Loucy (cell line): ENCODE measurements around the gene ALK.

Source experiments
- H2AFZ ChIP-seq: fragments of 200-600 bp; sonication (generic); 2 replicates; pipeline ENCODE4 v1.6.0; 2016; ENCODE audit warnings: antibody characterized with exemption, mild to moderate bottlenecking, low read length, moderate library complexity
- H3F3A ChIP-seq: fragments of 200-600 bp; 2 replicates; pipeline ENCODE4 v1.6.0; 2016; ENCODE audit warnings: antibody characterized with exemption, low read depth, mild to moderate bottlenecking
- H3K27me3 ChIP-seq: fragments of 200-600 bp; sonication (generic); 2 replicates; pipeline ENCODE4 v1.6.1; 2014; ENCODE audit warnings: low read length, mild to moderate bottlenecking; ENCODE audit not compliant: insufficient read depth, poor library complexity, severe bottlenecking
- H3K36me3 ChIP-seq: fragments of 200-600 bp; sonication (generic); 2 replicates; pipeline ENCODE4 v1.6.1; 2016; ENCODE audit warnings: low read length; ENCODE audit not compliant: insufficient read depth
- H3K4me1 ChIP-seq: fragments of 200-600 bp; sonication (generic); 2 replicates; pipeline ENCODE4 v1.5.1; 2014; ENCODE audit warnings: low read length, mild to moderate bottlenecking; ENCODE audit not compliant: insufficient read depth, poor library complexity, severe bottlenecking
- H3K4me2 ChIP-seq: fragments of 200-600 bp; sonication (generic); 2 replicates; pipeline ENCODE4 v1.6.0; 2014; ENCODE audit warnings: antibody characterized with exemption, low read length, low read depth, mild to moderate bottlenecking; ENCODE audit not compliant: poor library complexity, severe bottlenecking
- H3K4me3 ChIP-seq: fragments of 200-600 bp; sonication (generic); 2 replicates; pipeline ENCODE4 v1.5.1; 2014; ENCODE audit warnings: low read length, mild to moderate bottlenecking, mixed read lengths; ENCODE audit not compliant: poor library complexity, severe bottlenecking
- H3K79me2 ChIP-seq: fragments of 200-600 bp; sonication (generic); 2 replicates; pipeline ENCODE4 v1.6.1; 2014; ENCODE audit warnings: low read length; ENCODE audit not compliant: insufficient read depth
- H3K9ac ChIP-seq: fragments of 200-600 bp; sonication (generic); 2 replicates; pipeline ENCODE4 v1.6.0; 2014; ENCODE audit warnings: mild to moderate bottlenecking, low read depth, low read length, moderate library complexity; ENCODE audit not compliant: poor library complexity, severe bottlenecking
- H3K9me2 ChIP-seq: fragments of 200-600 bp; sonication (generic); replicated peaks from 2 replicates; pipeline ENCODE4 v1.6.1; 2016; ENCODE audit warnings: low read depth, low read length, mixed read lengths
- H3K9me3 ChIP-seq: fragments of 200-600 bp; sonication (generic); 2 replicates; pipeline ENCODE4 v1.6.1; 2014; ENCODE audit warnings: mild to moderate bottlenecking, antibody characterized with exemption, low read length, low read depth; ENCODE audit not compliant: insufficient read depth
- H4K20me1 ChIP-seq: fragments of 200-600 bp; sonication (generic); 2 replicates; pipeline ENCODE4 v1.6.0; 2014; ENCODE audit warnings: antibody characterized with exemption, low read length, mild to moderate bottlenecking; ENCODE audit not compliant: insufficient read depth, poor library complexity, severe bottlenecking
- CTCF ChIP-seq: fragments of 200-600 bp; sonication (generic); conservative IDR thresholded peaks from 2 replicates; pipeline ENCODE4 v1.5.1; 2014; ENCODE audit warnings: mild to moderate bottlenecking, antibody characterized with exemption, low read length
- EZH2phosphoT487 ChIP-seq: fragments of 200-600 bp; IDR thresholded peaks from 2 replicates; pipeline ENCODE4 v1.6.1; 2018; ENCODE audit warnings: antibody characterized with exemption, mild to moderate bottlenecking, moderate library complexity, borderline replicate concordance

Gene ALK

DNA sequence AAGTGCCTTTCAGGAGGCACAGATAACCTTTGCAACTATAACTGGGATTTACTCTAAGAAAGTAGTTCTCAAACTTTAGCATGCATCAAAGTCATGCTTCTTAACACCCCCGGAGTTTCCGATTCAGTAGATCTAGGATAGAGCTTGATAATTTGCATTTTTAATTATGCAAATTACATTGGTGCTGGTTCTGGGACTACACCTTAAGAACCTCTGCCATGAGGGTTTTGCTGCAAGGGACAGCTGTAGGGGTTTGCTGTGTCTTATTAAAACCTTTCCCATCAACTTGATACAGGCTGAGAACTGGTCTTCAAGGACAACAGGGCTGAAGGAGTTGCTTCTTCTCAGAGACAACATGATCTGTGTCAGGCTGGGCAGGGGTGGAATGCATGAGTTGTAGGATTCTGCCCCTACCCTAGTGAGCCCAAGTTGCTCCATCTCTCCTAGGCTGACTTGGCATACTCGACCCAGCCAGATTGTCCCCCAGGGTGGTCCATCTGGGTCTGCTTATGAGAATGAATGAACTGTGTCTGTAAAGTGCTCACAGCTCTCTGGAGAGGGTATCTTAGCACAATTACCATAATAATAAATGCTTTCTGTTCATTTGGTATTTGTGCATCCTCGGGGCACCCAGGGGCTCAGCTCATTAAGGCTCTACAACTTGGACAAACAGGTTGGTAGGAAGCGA is 573.5 kb downstream of the ALK start:
- H3K9ac ChIP-seq = no peak overlapping the region
- no peaks in the 10 kb centered on the region for H3K4me1 ChIP-seq
- no peaks in the 10 kb centered on the region for H4K20me1 ChIP-seq
- no peak overlapping the region for H3K4me2 ChIP-seq
- TF ChIP-seq CTCF (no peak), EZH2phosphoT487 (no peak)
- H3K27me3 ChIP-seq = no peaks in the 10 kb centered on the region
- H2AFZ ChIP-seq = no peak overlapping the region
- no peaks in the 10 kb centered on the region for H3K36me3 ChIP-seq
- H3K9me2 ChIP-seq = no peaks in the 10 kb centered on the region
- H3K79me2 ChIP-seq = no peaks in the 10 kb centered on the region
- no peak overlapping the region for H3K4me3 ChIP-seq
- no peaks in the 10 kb centered on the region for H3K9me3 ChIP-seq
- H3F3A ChIP-seq = no peaks in the 10 kb centered on the region

GRCh38 chr2:29345236-29345635 is 576.1 kb downstream of the ALK start:
- H3K9ac ChIP-seq = no peak overlapping the region
- H3K27me3 ChIP-seq = no peaks in the 10 kb centered on the region
- no peak overlapping the region for H3K4me3 ChIP-seq

DNA sequence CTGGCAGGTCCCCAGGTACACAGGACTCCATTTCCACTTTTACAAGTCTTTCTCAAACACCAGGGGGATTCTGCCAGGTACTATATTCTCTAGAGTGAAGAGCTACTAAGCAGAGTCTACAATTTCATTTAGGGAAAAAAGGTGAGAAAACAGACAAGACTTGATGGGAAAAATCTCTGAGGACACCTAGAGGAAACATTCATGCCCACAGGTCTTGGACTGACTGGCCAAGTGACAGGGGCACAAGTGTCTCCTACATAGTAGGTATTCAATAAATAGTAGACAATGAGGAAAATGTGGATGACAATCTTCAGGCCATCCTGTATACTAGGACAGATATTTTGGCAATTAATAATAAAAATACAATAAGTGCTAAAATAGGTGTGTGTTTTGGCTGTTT is 577.6 kb downstream of the ALK start:
- Histone ChIP-seq H3K9me2 (no peaks in the 10 kb centered on the region), H3K4me3 (no peak overlapping the region), H3K4me2 (no peak overlapping the region), H3K27me3 (no peaks in the 10 kb centered on the region), H3K9ac (no peak overlapping the region), H3K79me2 (no peaks in the 10 kb centered on the region), H3F3A (no peaks in the 10 kb centered on the region), H2AFZ (no peak overlapping the region), H3K4me1 (no peaks in the 10 kb centered on the region), H4K20me1 (no peaks in the 10 kb centered on the region), H3K9me3 (no peaks in the 10 kb centered on the region), H3K36me3 (no peaks in the 10 kb centered on the region)
- peak; percentile 36; the same call in 1 of the 2 replicates for TF ChIP-seq CTCF
- TF ChIP-seq EZH2phosphoT487 = no peak

More at GRCh38 chr2:29345236-29345635, 576.1 kb downstream of the ALK start:
- no peaks in the 10 kb centered on the region for H3K79me2 ChIP-seq
- no peak overlapping the region for H2AFZ ChIP-seq
- H3K4me2 ChIP-seq = no peak overlapping the region
- no peaks in the 10 kb centered on the region for H3K36me3 ChIP-seq
- TF ChIP-seq EZH2phosphoT487 (no peak), CTCF (no peak)
- no peaks in the 10 kb centered on the region for H3K9me3 ChIP-seq
- H3F3A ChIP-seq = no peaks in the 10 kb centered on the region
- H3K4me1 ChIP-seq = no peaks in the 10 kb centered on the region
- no peaks in the 10 kb centered on the region for H4K20me1 ChIP-seq
- H3K9me2 ChIP-seq = no peaks in the 10 kb centered on the region
